ENCODE data around the gene SSPN. TPM values are rescaled to one million over a fixed set of nuclear protein-coding genes. Genes with fewer than 3 reads are reported as not detected.

Gene SSPN
- total RNA-seq, 1 experiment from 2014 or later, result 10.4 TPM

DNA sequence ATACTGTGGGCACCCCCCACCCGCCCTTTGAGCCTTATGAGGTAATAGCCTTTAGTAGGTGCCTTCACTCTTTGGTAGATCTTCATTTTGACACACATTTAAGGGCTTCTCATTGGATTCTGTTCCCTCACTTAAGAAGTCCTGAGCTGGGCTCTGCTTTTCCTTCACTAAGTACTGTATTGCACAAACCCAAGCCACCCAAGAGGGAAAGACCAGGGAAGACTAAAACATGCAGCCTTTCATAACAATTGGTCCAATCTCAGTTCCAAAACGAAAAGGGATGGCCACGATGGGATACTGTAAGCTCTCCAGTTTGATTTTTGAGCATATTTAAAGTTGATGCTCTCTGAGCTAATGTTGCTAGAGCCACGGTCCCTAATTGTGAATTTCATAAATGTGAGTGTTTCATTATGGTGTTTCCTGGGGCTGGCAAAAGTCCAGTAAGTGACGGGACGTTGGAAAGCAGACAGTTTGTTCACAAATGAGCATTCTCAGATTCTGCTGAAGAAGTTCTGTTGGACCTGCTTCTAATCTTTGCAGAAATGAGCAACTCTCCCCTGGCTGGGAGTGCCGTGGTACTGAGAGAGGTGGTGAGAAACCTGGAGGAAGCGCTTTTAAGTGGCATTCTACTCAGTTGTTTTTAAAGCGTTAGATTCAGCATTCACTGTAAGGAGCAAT lies 9.4 kb downstream of the SSPN start:
- Histone ChIP-seq H3F3A (ENCODE audit: insufficient read depth, low read depth) (no peaks in the 10 kb centered on the region), H2AFZ (no peak overlapping the region), H4K20me1 (ENCODE audit: insufficient read depth) (no peaks in the 10 kb centered on the region), H3K4me3 (no peak overlapping the region), H3K4me1 (replicated peaks; ENCODE audit: insufficient read depth) (no peaks in the 10 kb centered on the region), H3K36me3 (ENCODE audit: low read depth) (no peaks in the 10 kb centered on the region), H3K9me3 (ENCODE audit: insufficient read depth, low read depth) (no peaks in the 10 kb centered on the region; the same call in 1 of the 2 replicates), H3K27ac (no peak overlapping the region), H3K27me3 (ENCODE audit: insufficient read depth, low read depth) (no peaks in the 10 kb centered on the region), H3K4me2 (no peak overlapping the region), H3K79me2 (ENCODE audit: low read depth) (no peaks in the 10 kb centered on the region), H3K9me2 (ENCODE audit: insufficient read depth) (no peaks in the 10 kb centered on the region)
- TF ChIP-seq EZH2 (IDR thresholded peaks at IDR 0.05; ENCODE audit: low read depth) (no peak), CTCF (conservative IDR thresholded peaks at IDR 0.05) (no peak)
- BruUV-seq (replicated peaks), result no TSS peak
- POLR2A ChIA-PET (ENCODE audit: unreplicated experiment), result no interaction called here
- DNase-seq, result no peak
- CTCF ChIA-PET, result no interaction called here
- intact Hi-C loops (cut with micrococcal nuclease; ENCODE audit: unreplicated experiment), result no loop called here

DNA sequence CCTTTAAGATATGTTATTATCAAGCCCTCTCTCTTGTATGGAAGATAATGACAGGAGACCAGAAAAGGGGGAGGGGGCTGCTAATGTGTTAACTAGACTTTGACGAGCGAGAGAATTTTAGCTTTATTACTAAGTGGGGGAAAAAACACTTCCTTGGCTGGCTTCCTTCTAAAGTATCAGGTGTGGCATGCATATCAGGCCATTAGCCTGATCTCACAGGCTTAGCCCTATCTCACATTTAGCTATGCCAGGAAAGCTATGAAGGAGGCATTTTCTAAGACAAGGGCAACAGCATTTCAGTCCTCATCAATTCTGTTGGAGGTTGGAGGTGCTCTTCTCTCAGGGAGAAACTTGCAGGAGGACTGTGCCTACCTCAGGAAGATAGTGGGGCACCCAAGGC lies 9.9 kb downstream of the SSPN start:
- no peaks in the 10 kb centered on the region for H3K9me2 ChIP-seq (ENCODE audit: insufficient read depth)
- H3K4me2 ChIP-seq, result no peak overlapping the region
- H3K4me1 ChIP-seq (replicated peaks; ENCODE audit: insufficient read depth), result no peaks in the 10 kb centered on the region
- H3K79me2 ChIP-seq (ENCODE audit: low read depth), result no peaks in the 10 kb centered on the region
- H3K36me3 ChIP-seq (ENCODE audit: low read depth), result no peaks in the 10 kb centered on the region
- H3K4me3 ChIP-seq, result no peak overlapping the region
- ChIA-PET POLR2A (ENCODE audit: unreplicated experiment) (no interaction called here), CTCF (interaction anchor here (0.5 kb wide), 1 partner anchor 34 kb away, joined by 3 read pairs; no protein-coding TSS in a partner anchor)
- H2AFZ ChIP-seq, result no peak overlapping the region
- no TSS peak for BruUV-seq (replicated peaks)
- no peaks in the 10 kb centered on the region for H3K27me3 ChIP-seq (ENCODE audit: insufficient read depth, low read depth)
- H4K20me1 ChIP-seq (ENCODE audit: insufficient read depth), result no peaks in the 10 kb centered on the region
- no peaks in the 10 kb centered on the region for H3F3A ChIP-seq (ENCODE audit: insufficient read depth, low read depth)
- H3K27ac ChIP-seq, result no peak overlapping the region
- TF ChIP-seq EZH2 (IDR thresholded peaks at IDR 0.05; ENCODE audit: low read depth) (no peak), CTCF (conservative IDR thresholded peaks at IDR 0.05) (no peak)
- H3K9me3 ChIP-seq (ENCODE audit: insufficient read depth, low read depth), result no peaks in the 10 kb centered on the region
- intact Hi-C loops (cut with micrococcal nuclease; ENCODE audit: unreplicated experiment), result no loop called here
- DNase-seq, result no peak

- Histone ChIP-seq H3K27ac (no peak overlapping the region), H3K4me2 (no peak overlapping the region), H3K27me3 (ENCODE audit: insufficient read depth, low read depth) (no peaks in the 10 kb centered on the region), H3K9me2 (ENCODE audit: insufficient read depth) (no peaks in the 10 kb centered on the region), H3K36me3 (ENCODE audit: low read depth) (no peaks in the 10 kb centered on the region), H2AFZ (no peak overlapping the region), H3K4me1 (replicated peaks; ENCODE audit: insufficient read depth) (no peaks in the 10 kb centered on the region), H4K20me1 (ENCODE audit: insufficient read depth) (no peaks in the 10 kb centered on the region), H3K79me2 (ENCODE audit: low read depth) (no peaks in the 10 kb centered on the region), H3K4me3 (no peak overlapping the region), H3K9me3 (ENCODE audit: insufficient read depth, low read depth) (no peaks in the 10 kb centered on the region), H3F3A (ENCODE audit: insufficient read depth, low read depth) (no peaks in the 10 kb centered on the region)
- POLR2A ChIA-PET (ENCODE audit: unreplicated experiment), result no interaction called here
- CTCF ChIA-PET, result interaction anchor here (0.5 kb wide), 1 partner anchor 34 kb away, joined by 3 read pairs; no protein-coding TSS in a partner anchor
- no peak for DNase-seq
- BruUV-seq (replicated peaks), result no TSS peak
- intact Hi-C loops (cut with micrococcal nuclease; ENCODE audit: unreplicated experiment), result no loop called here
- TF ChIP-seq CTCF (conservative IDR thresholded peaks at IDR 0.05) (no peak), EZH2 (IDR thresholded peaks at IDR 0.05; ENCODE audit: low read depth) (no peak)
Observed at GRCh38 chr12:26205941-26206340, 10.6 kb downstream of the SSPN start.

Measured in PC-9 (cell line).